ENCODE measurements around the gene PRDM5. TPM values are rescaled to one million over a fixed set of nuclear protein-coding genes. Genes with fewer than 3 reads are reported as not detected.

The PRDM5 gene
- total RNA-seq, 1 experiment from 2014 or later = 8.3 TPM

DNA sequence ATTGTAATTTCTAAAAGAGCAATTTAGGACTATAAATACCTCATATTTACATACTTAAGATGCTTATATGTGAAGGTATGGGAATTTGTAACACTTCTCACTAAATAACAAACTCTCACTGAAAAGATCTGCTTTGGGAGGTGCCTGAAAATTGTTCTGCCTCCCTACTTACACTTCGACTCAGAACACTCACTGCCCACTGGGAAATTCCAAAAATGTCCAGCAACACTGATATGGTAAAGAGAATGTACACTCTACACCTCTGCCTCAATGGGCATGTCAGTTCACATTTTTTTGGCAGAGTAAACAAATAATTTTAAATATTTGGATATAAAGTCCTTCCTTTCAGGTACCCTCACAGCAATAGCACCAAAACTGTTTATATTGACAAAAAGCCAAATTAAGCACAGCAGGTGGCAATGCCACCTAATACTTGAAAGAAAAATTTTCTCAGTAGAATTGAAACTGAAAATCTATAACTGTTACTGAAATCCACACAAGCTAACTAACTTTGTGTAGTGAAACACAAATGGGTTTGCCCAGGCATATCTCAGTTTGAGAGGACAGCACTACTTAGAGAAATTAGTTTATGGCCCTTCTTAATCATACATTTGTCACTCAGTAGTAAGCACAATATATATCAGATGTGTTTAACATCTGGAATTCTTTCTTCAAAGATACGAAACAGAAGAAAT lies 67.1 kb downstream of the PRDM5 start:
- H3K27ac Mint-ChIP-seq (ENCODE audit: unreplicated experiment) = no peak overlapping the region
- H3K36me3 Mint-ChIP-seq (ENCODE audit: insufficient read depth, unreplicated experiment) = no peaks in the 10 kb centered on the region
- intact Hi-C loops (cut with micrococcal nuclease; ENCODE audit: unreplicated experiment) = no loop called here
- H3K9me3 Mint-ChIP-seq (ENCODE audit: low read depth, unreplicated experiment) = no peaks in the 10 kb centered on the region
- no peak for DNase-seq
- H3K27me3 Mint-ChIP-seq (ENCODE audit: unreplicated experiment) = no peaks in the 10 kb centered on the region
- no TSS peak for BruUV-seq (replicated peaks)
- TF ChIP-seq, protein P1, sequence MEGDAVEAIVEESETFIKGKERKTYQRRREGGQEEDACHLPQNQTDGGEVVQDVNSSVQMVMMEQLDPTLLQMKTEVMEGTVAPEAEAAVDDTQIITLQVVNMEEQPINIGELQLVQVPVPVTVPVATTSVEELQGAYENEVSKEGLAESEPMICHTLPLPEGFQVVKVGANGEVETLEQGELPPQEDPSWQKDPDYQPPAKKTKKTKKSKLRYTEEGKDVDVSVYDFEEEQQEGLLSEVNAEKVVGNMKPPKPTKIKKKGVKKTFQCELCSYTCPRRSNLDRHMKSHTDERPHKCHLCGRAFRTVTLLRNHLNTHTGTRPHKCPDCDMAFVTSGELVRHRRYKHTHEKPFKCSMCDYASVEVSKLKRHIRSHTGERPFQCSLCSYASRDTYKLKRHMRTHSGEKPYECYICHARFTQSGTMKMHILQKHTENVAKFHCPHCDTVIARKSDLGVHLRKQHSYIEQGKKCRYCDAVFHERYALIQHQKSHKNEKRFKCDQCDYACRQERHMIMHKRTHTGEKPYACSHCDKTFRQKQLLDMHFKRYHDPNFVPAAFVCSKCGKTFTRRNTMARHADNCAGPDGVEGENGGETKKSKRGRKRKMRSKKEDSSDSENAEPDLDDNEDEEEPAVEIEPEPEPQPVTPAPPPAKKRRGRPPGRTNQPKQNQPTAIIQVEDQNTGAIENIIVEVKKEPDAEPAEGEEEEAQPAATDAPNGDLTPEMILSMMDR (IDR thresholded peaks at IDR 0.05; ENCODE audit: unreplicated experiment) = no peak
- H3K4me3 Mint-ChIP-seq (ENCODE audit: low read depth, unreplicated experiment) = no peak overlapping the region
- H3K4me1 Mint-ChIP-seq (ENCODE audit: low read depth, unreplicated experiment) = no peaks in the 10 kb centered on the region
- CTCF ChIA-PET = no interaction called here

DNA sequence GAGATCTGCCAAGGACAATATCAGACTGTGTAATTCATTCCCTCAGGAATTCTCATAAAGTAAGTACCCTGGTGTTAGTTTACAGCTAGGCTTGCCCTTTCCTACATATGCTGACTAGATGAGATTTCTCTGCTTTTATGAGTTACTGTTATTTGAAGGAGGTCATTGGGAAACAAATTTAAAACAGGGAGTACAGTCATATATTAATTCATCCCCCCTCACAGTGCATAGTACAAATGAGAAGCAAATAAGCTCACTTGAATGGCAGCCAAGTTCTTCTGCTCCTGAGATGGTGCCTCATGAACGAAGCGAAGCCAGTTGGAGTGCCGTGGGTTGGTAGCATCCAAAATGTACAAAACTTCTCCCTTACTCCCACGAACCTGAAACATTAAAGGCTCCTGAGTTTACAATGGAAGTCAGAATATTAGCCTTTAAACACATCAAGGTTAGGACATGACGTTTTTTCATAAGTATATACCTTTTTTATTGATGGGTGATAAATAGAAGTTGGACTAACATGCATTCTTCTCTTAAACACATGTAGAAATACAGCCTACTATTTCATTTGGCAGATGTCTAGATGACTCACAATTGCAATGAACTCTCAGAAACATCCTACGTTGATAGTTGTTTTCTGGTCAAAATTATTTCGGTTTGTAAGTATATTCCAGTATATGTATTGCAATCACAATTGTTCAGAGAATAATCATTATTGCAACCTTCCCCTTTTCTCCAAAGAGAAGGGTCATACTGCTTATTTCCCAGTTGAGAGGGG lies 69.2 kb downstream of the PRDM5 start:
- DNase-seq = no peak
- Mint-ChIP-seq H3K9me3 (ENCODE audit: low read depth, unreplicated experiment) (no peaks in the 10 kb centered on the region), H3K27ac (ENCODE audit: unreplicated experiment) (no peak overlapping the region), H3K27me3 (ENCODE audit: unreplicated experiment) (no peaks in the 10 kb centered on the region), H3K4me3 (ENCODE audit: low read depth, unreplicated experiment) (no peak overlapping the region), H3K36me3 (ENCODE audit: insufficient read depth, unreplicated experiment) (no peaks in the 10 kb centered on the region), H3K4me1 (ENCODE audit: low read depth, unreplicated experiment) (no peaks in the 10 kb centered on the region)
- BruUV-seq (replicated peaks) = no TSS peak
- intact Hi-C loops (cut with micrococcal nuclease; ENCODE audit: unreplicated experiment) = no loop called here
- CTCF ChIA-PET = no interaction called here
- TF ChIP-seq, protein P1 (IDR thresholded peaks at IDR 0.05; ENCODE audit: unreplicated experiment) = no peak

DNA sequence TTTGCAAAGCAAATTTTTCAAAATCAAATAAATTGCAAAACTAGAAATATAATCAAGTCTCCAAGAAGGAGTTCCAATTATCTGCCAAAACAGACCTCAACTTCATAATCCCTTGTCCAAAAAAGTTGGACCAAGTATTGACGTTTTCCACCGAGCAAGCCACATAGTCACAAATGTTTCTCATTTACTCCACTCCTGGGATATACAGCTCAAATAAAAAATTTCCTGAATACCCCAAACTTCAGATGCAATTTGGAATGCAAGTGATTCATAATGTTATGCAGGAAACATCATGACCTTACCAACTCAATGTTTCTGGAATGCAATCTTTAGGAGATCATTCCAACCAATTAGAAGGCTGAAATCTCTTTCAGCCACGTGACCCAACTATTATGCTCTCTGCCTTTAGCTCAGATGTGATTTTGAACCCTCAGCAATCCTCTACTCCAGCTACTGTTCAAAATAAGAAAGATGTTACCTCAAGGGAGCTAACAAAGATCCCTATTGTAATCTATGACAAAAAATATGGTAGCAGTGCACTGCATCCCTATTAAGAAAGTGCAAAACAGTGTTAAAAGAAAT lies 72.4 kb downstream of the PRDM5 start:
- Mint-ChIP-seq H3K27me3 (ENCODE audit: unreplicated experiment) (no peaks in the 10 kb centered on the region), H3K9me3 (ENCODE audit: low read depth, unreplicated experiment) (no peaks in the 10 kb centered on the region), H3K4me1 (ENCODE audit: low read depth, unreplicated experiment) (no peaks in the 10 kb centered on the region), H3K4me3 (ENCODE audit: low read depth, unreplicated experiment) (no peak overlapping the region), H3K27ac (ENCODE audit: unreplicated experiment) (no peak overlapping the region), H3K36me3 (ENCODE audit: insufficient read depth, unreplicated experiment) (no peaks in the 10 kb centered on the region)
- CTCF ChIA-PET = no interaction called here
- DNase-seq = no peak
- intact Hi-C loops (cut with micrococcal nuclease; ENCODE audit: unreplicated experiment) = no loop called here
- TF ChIP-seq, protein P1 (IDR thresholded peaks at IDR 0.05; ENCODE audit: unreplicated experiment) = no peak
- BruUV-seq (replicated peaks) = no TSS peak

DNA sequence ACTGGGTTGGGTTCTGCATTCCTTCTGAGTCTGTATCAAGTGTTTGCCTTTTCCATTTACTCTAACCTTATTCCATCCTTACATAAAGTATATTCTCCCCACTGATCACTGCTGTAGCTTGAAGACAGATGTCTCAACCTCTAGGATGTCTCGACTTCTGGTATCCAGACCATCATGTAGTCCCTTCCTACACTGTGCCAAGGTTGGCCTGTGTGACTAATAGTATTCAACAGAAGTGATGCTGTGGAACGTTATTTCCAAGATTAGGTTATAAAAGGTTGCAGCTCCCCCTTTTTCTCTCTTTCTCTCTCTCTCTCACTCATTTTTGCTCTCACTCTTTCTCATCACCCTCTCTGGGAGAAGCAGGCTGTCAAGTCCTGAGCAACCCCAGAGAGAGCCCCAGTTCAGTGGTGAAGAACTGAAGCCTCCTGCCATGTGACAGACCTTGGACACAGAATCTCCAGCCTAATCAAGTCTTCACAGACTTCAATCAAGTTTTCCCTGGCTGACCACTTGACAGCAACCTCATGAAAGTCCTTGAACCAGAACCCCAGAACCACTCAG lies 75.4 kb downstream of the PRDM5 start:
- TF ChIP-seq, protein P1 (IDR thresholded peaks at IDR 0.05; ENCODE audit: unreplicated experiment) = no peak
- no TSS peak for BruUV-seq (replicated peaks)
- DNase-seq = no peak
- H3K36me3 Mint-ChIP-seq (ENCODE audit: insufficient read depth, unreplicated experiment) = no peaks in the 10 kb centered on the region
- H3K4me3 Mint-ChIP-seq (ENCODE audit: low read depth, unreplicated experiment) = no peak overlapping the region
- no peaks in the 10 kb centered on the region for H3K27me3 Mint-ChIP-seq (ENCODE audit: unreplicated experiment)
- CTCF ChIA-PET = no interaction called here
- H3K27ac Mint-ChIP-seq (ENCODE audit: unreplicated experiment) = no peak overlapping the region
- no peaks in the 10 kb centered on the region for H3K9me3 Mint-ChIP-seq (ENCODE audit: low read depth, unreplicated experiment)
- intact Hi-C loops (cut with micrococcal nuclease; ENCODE audit: unreplicated experiment) = no loop called here
- H3K4me1 Mint-ChIP-seq (ENCODE audit: low read depth, unreplicated experiment) = no peaks in the 10 kb centered on the region
